ENCODE measurements around the gene NSD1.

DNA sequence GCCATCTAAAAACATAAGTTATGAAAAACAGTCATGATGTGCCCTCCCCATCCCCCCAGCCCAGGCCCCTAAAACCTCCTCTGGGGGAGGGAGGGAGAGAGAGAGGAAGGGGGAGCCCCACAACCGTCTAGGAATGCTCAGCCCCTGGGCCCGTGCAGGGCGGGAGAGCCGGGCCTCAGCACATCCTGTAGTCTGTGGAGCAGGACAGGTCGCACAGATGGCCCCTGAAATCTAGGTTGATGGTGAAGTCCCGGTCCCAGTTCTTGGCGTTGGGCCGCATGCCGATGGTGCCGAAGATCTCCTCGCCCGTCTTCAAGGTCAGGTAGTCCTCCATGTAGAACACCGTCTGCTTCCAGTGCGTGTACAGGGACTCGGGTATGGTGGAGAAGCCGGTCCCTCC, 131.8 kb downstream of the NSD1 start:
- no peak for TF ChIP-seq POLR2A (IDR thresholded peaks at IDR 0.05; ENCODE audit: low read depth, low read length)
- TF ChIP-seq, protein P1, sequence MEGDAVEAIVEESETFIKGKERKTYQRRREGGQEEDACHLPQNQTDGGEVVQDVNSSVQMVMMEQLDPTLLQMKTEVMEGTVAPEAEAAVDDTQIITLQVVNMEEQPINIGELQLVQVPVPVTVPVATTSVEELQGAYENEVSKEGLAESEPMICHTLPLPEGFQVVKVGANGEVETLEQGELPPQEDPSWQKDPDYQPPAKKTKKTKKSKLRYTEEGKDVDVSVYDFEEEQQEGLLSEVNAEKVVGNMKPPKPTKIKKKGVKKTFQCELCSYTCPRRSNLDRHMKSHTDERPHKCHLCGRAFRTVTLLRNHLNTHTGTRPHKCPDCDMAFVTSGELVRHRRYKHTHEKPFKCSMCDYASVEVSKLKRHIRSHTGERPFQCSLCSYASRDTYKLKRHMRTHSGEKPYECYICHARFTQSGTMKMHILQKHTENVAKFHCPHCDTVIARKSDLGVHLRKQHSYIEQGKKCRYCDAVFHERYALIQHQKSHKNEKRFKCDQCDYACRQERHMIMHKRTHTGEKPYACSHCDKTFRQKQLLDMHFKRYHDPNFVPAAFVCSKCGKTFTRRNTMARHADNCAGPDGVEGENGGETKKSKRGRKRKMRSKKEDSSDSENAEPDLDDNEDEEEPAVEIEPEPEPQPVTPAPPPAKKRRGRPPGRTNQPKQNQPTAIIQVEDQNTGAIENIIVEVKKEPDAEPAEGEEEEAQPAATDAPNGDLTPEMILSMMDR (conservative IDR thresholded peaks at IDR 0.05; ENCODE audit: low read depth, low read length): no peak
- no peak for TF ChIP-seq RCOR1 (IDR thresholded peaks at IDR 0.05; ENCODE audit: insufficient replicate concordance, low read length)
- TF ChIP-seq RAD21 (IDR thresholded peaks at IDR 0.05; ENCODE audit: low read length): no peak
- TF ChIP-seq CHD1 (IDR thresholded peaks at IDR 0.05; ENCODE audit: low read depth, low read length): no peak
- TF ChIP-seq MAZ (IDR thresholded peaks at IDR 0.05; ENCODE audit: borderline replicate concordance, low read depth, low read length): no peak
- TF ChIP-seq CEBPB (IDR thresholded peaks at IDR 0.05; ENCODE audit: low read depth, low read length): no peak
- TF ChIP-seq, protein P2, sequence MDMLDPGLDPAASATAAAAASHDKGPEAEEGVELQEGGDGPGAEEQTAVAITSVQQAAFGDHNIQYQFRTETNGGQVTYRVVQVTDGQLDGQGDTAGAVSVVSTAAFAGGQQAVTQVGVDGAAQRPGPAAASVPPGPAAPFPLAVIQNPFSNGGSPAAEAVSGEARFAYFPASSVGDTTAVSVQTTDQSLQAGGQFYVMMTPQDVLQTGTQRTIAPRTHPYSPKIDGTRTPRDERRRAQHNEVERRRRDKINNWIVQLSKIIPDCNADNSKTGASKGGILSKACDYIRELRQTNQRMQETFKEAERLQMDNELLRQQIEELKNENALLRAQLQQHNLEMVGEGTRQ (IDR thresholded peaks at IDR 0.05; ENCODE audit: low read depth, low read length): no peak
- no peak for TF ChIP-seq BHLHE40 (IDR thresholded peaks at IDR 0.05; ENCODE audit: low read depth, low read length)
- no peak for TF ChIP-seq SMC3 (IDR thresholded peaks at IDR 0.05; ENCODE audit: low read depth, low read length)

Data from IMR-90 (cell line).